Measurements from ENCODE around the gene RTL10. TPM values are rescaled to one million over a fixed set of nuclear protein-coding genes. Genes with fewer than 3 reads are reported as not detected.
A peak's percentile ranks its signal among the peaks of the same experiment; 100 is the strongest.

Gene RTL10
- polyA plus RNA-seq, 1 donor (not counting 4 experiments of a cell fraction or from before 2014, with no cell fraction given) = 12.9 TPM

GRCh38 chr22:19875061-19875530 lies 20.4 kb upstream of the RTL10 start:
- H3K9me3 ChIP-seq (ENCODE audit: control insufficient read depth, low read depth, low read length) = no peaks in the 10 kb centered on the region
- FAIRE-seq = no peak
- H3K9me1 ChIP-seq (ENCODE audit: control insufficient read depth, extremely low read depth, insufficient read depth, low read length) = no peaks in the 10 kb centered on the region
- H3K4me2 ChIP-seq (ENCODE audit: control insufficient read depth, extremely low read depth, insufficient read depth, low read depth, low read length) = peak overlapping the region; percentile 46
- peak overlapping the region; percentile 46 for H2AFZ ChIP-seq (ENCODE audit: control insufficient read depth, low read length)
- TF ChIP-seq CTCF (optimal IDR thresholded peaks at IDR 0.05 in 1 of 3, IDR thresholded peaks at IDR 0.05 in 1 of 3, conservative IDR thresholded peaks at IDR 0.05 in 1 of 3; ENCODE audit: extremely low read depth in 1 of 3, insufficient read depth in 2 of 3, low read length in 3 of 3) = no peak
- TF ChIP-seq EZH2 (IDR thresholded peaks at IDR 0.05; ENCODE audit: low read length) = no peak
- peak overlapping the region; percentile 33 for H3K9ac ChIP-seq (ENCODE audit: control insufficient read depth, extremely low read depth, insufficient read depth, low read length)
- H3K4me3 ChIP-seq (ENCODE audit: control insufficient read depth in 2 of 3, extremely low read depth in 1 of 3, insufficient read depth in 2 of 3, low read depth in 1 of 3, low read length in 3 of 3) = no peak overlapping the region
- dilution Hi-C loops (cut with MboI; ENCODE audit: extremely low pct_ligation_motif_present, low sequenced_read_pairs) = no loop called here
- H3K4me1 ChIP-seq (ENCODE audit: control insufficient read depth, extremely low read depth, insufficient read depth, low read length) = peaks cover 32% of the 10 kb centered on the region
- H3K79me2 ChIP-seq (ENCODE audit: control insufficient read depth, insufficient read depth, low read length) = peaks cover 6% of the 10 kb centered on the region
- no peaks in the 10 kb centered on the region for H3K36me3 ChIP-seq (ENCODE audit: control insufficient read depth in 2 of 2, extremely low read depth in 1 of 2, insufficient read depth in 2 of 2, low read length in 2 of 2)
- no peak for DNase-seq (ENCODE audit: low read depth, low spot score)
- no peaks in the 10 kb centered on the region for H3K27me3 ChIP-seq (ENCODE audit: control insufficient read depth, extremely low read depth, insufficient read depth, low read length)
- no peaks in the 10 kb centered on the region for H4K20me1 ChIP-seq (ENCODE audit: control insufficient read depth, extremely low read depth, insufficient read depth, low read length)
- no peak overlapping the region for H3K27ac ChIP-seq (ENCODE audit: control insufficient read depth, insufficient read depth, low read length)

DNA sequence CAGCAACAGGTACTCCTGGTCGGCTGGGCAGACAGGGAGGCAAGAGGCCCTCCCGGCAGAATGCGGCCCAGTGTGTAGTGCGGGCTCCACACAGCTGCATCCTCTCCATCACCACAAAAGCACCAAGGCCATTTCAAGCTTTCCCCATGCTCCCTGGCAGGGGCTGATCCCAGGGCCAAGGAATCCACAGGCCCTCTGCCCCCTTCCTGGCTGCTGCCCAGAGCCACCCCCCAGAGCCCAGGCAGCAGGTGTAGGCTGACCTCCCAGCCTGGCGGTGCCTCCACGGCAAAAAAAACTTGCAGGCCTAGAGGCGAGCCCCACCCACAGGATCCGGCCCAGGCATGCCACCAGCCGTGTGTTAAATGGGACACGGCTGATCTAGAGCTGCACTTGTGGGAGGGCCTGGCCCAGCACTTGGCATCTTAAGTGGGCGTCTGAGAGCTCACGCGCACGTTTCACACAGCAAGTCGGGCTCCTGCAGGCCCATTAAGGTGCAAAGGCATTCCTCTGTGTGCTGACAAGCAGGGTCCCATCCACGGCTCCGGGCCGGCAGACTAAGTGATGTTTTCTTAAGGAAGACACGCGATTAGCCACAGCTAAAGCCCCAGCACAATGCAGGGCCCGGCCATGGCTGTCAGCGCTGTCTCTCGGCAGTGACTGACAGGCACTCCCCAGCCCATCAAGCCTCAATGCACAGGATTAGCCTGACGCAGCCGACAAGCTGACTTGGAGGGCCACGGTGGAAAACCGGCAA lies 19.8 kb upstream of the RTL10 start:
- Histone ChIP-seq H3K27me3 (ENCODE audit: control insufficient read depth, extremely low read depth, insufficient read depth, low read length) (no peaks in the 10 kb centered on the region), H3K4me3 (ENCODE audit: control insufficient read depth in 2 of 3, extremely low read depth in 1 of 3, insufficient read depth in 2 of 3, low read depth in 1 of 3, low read length in 3 of 3) (no peak overlapping the region), H3K9ac (ENCODE audit: control insufficient read depth, extremely low read depth, insufficient read depth, low read length) (peak overlapping the region; percentile 33), H3K27ac (ENCODE audit: control insufficient read depth, insufficient read depth, low read length) (no peak overlapping the region), H3K79me2 (ENCODE audit: control insufficient read depth, insufficient read depth, low read length) (no peaks in the 10 kb centered on the region), H3K4me2 (ENCODE audit: control insufficient read depth, extremely low read depth, insufficient read depth, low read depth, low read length) (peak overlapping the region; percentile 46), H3K9me3 (ENCODE audit: control insufficient read depth, low read depth, low read length) (no peaks in the 10 kb centered on the region), H4K20me1 (ENCODE audit: control insufficient read depth, extremely low read depth, insufficient read depth, low read length) (no peaks in the 10 kb centered on the region), H2AFZ (ENCODE audit: control insufficient read depth, low read length) (peak overlapping the region; percentile 46), H3K4me1 (ENCODE audit: control insufficient read depth, extremely low read depth, insufficient read depth, low read length) (peaks cover 32% of the 10 kb centered on the region), H3K9me1 (ENCODE audit: control insufficient read depth, extremely low read depth, insufficient read depth, low read length) (no peaks in the 10 kb centered on the region), H3K36me3 (ENCODE audit: control insufficient read depth in 2 of 2, extremely low read depth in 1 of 2, insufficient read depth in 2 of 2, low read length in 2 of 2) (no peaks in the 10 kb centered on the region)
- no peak for DNase-seq (ENCODE audit: low read depth, low spot score)
- FAIRE-seq = peak; percentile 88
- peak in 1 of 3 experiments; percentile 11 for TF ChIP-seq CTCF (optimal IDR thresholded peaks at IDR 0.05 in 1 of 3, IDR thresholded peaks at IDR 0.05 in 1 of 3, conservative IDR thresholded peaks at IDR 0.05 in 1 of 3; ENCODE audit: extremely low read depth in 1 of 3, insufficient read depth in 2 of 3, low read length in 3 of 3)
- TF ChIP-seq EZH2 (IDR thresholded peaks at IDR 0.05; ENCODE audit: low read length) = no peak
- dilution Hi-C loops (cut with MboI; ENCODE audit: extremely low pct_ligation_motif_present, low sequenced_read_pairs) = no loop called here
